GM19025 (cell line): ENCODE data around the gene YJU2.
A peak's percentile ranks its signal among the peaks of the same experiment; 100 is the strongest.
"Not testable (repeated sequence)": the region's sequence is repeated elsewhere in the genome, so short reads cannot be mapped to it uniquely, and the experiment has no call there.

ENCODE experiments used
- ATAC-seq: cut with Tn5 transposase; IDR thresholded peaks from one replicate; pipeline ENCODE4 v1.9.1; 2021; ENCODE audit warnings: mild to moderate bottlenecking, low read depth, moderate library complexity; ENCODE audit not compliant: unreplicated experiment

The YJU2 gene

GRCh38 chr19:4227771-4228170, 19.1 kb upstream of the YJU2 start:
- no peak for ATAC-seq

- ATAC-seq: no peak
Measured at GRCh38 chr19:4228765-4229178, 18.1 kb upstream of the YJU2 start.

GRCh38 chr19:4229179-4229931, 17.5 kb upstream of the YJU2 start, which contains the start of gene EBI3:
EBI3 (plus strand) TSS chr19:4229523; CDS start chr19:4229551, 28 bp downstream.
- peak; percentile 54 for ATAC-seq

- not testable (repeated sequence) for ATAC-seq
Measured at GRCh38 chr19:4230237-4230636, 16.6 kb upstream of the YJU2 start.

GRCh38 chr19:4231521-4231920, 15.4 kb upstream of the YJU2 start:
- ATAC-seq: not testable (repeated sequence)

GRCh38 chr19:4232139-4232538, 14.7 kb upstream of the YJU2 start:
- not testable (repeated sequence) for ATAC-seq

GRCh38 chr19:4232614-4233281, 14.1 kb upstream of the YJU2 start:
- no peak for ATAC-seq

- ATAC-seq: no peak
Measured at GRCh38 chr19:4233282-4233853, 13.5 kb upstream of the YJU2 start.

GRCh38 chr19:4234142-4234861, 12.6 kb upstream of the YJU2 start:
- ATAC-seq: no peak

- ATAC-seq: no peak
Measured at GRCh38 chr19:4234862-4235201, 12.0 kb upstream of the YJU2 start.

GRCh38 chr19:4237510-4237909, 9.4 kb upstream of the YJU2 start:
- ATAC-seq: not testable (repeated sequence)

GRCh38 chr19:4238831-4239230, 8.0 kb upstream of the YJU2 start:
- ATAC-seq: no peak

- no peak for ATAC-seq
Measured at GRCh38 chr19:4241824-4242430, 5.0 kb upstream of the YJU2 start.

GRCh38 chr19:4245938-4246337, 942 bp upstream of the YJU2 start:
- ATAC-seq: not testable (repeated sequence)

GRCh38 chr19:4256563-4256962, 9.7 kb downstream of the YJU2 start:
- ATAC-seq: no peak

GRCh38 chr19:4257025-4257424, 10.1 kb downstream of the YJU2 start:
- no peak for ATAC-seq

- no peak for ATAC-seq
Measured at GRCh38 chr19:4258181-4258580, 11.3 kb downstream of the YJU2 start.

- no peak for ATAC-seq
Measured at GRCh38 chr19:4260613-4261191, 13.8 kb downstream of the YJU2 start.

GRCh38 chr19:4264812-4265211, 17.9 kb downstream of the YJU2 start:
- ATAC-seq: no peak

GRCh38 chr19:4266253-4267000, 19.5 kb downstream of the YJU2 start:
- no peak for ATAC-seq
